BJ (cell line): ENCODE measurements around the gene ERICH3. TPM values are rescaled to one million over a fixed set of nuclear protein-coding genes. Genes with fewer than 3 reads are reported as not detected.

ENCODE experiments used
- CTCF ChIA-PET: fragments of 350-600 bp; formaldehyde crosslinking; extraction: SDS; loops from one replicate; lab custom pipeline; 2021; ENCODE audit warnings: antibody characterized with exemption, inconsistent platforms; lab: Yijun Ruan, JAX
- POLR2A ChIA-PET: fragments of 300-600 bp; sonication (Branson Sonifier 250); formaldehyde crosslinking; extraction: SDS; loops from one replicate; lab custom pipeline; 2021; ENCODE audit warnings: antibody characterized with exemption; lab: Charles Lee
- DNase-seq: peaks from one replicate; pipeline ENCODE4 v3.0.0-alpha.2; 2011; ENCODE audit warnings: low read depth
- H3K27me3 ChIP-seq: 2 replicates; pipeline ENCODE4 v1.6.0; 2011; ENCODE audit warnings: low read length; ENCODE audit not compliant: control insufficient read depth, insufficient read depth
- H3K36me3 ChIP-seq: 2 replicates; pipeline ENCODE4 v1.5.1; 2011; ENCODE audit warnings: low read length; ENCODE audit not compliant: control insufficient read depth, insufficient read depth
- H3K4me3 ChIP-seq: 2 replicates; pipeline ENCODE4 v1.5.1; 2011; ENCODE audit warnings: low read depth, mild to moderate bottlenecking, control low read depth, low read length
- polyA plus RNA-seq: library from polyadenylated mRNA; depleted of rRNA; stranded (reverse); fragments of >200 nt; gene quantifications from 2 replicates; pipeline ENCODE4 v1.2.3, GENCODE V29; 2011
- TF ChIP-seq, protein P1 (sequence below): IDR thresholded peaks from 2 replicates; pipeline ENCODE4 v1.5.1; 2011; ENCODE audit warnings: low read depth, mild to moderate bottlenecking, control low read depth, inconsistent platforms, low read length, moderate library complexity; ENCODE audit not compliant: insufficient read depth

The ERICH3 gene
- polyA plus RNA-seq, 1 experiment = not detected

DNA sequence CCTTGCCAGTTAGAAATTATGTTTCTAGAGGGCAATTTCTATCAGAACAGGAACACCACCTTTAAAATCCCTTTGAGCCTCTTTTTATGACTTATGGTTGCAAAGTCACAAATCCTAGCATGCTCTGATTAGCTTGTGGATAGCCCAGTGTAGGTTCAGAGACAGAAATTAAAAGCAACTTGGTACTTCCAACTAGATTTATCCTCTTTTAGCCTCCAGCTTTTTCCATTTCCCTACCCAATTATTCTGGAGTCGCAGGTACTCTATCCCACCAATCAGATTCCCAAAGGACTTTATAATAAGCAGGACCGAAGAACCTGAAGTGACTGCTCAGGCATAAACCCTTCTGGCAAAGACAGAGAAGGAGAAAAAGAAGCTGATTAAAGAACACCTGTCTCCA, 127.8 kb downstream of the ERICH3 start:
- TF ChIP-seq, protein P1, sequence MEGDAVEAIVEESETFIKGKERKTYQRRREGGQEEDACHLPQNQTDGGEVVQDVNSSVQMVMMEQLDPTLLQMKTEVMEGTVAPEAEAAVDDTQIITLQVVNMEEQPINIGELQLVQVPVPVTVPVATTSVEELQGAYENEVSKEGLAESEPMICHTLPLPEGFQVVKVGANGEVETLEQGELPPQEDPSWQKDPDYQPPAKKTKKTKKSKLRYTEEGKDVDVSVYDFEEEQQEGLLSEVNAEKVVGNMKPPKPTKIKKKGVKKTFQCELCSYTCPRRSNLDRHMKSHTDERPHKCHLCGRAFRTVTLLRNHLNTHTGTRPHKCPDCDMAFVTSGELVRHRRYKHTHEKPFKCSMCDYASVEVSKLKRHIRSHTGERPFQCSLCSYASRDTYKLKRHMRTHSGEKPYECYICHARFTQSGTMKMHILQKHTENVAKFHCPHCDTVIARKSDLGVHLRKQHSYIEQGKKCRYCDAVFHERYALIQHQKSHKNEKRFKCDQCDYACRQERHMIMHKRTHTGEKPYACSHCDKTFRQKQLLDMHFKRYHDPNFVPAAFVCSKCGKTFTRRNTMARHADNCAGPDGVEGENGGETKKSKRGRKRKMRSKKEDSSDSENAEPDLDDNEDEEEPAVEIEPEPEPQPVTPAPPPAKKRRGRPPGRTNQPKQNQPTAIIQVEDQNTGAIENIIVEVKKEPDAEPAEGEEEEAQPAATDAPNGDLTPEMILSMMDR = no peak
- ChIA-PET POLR2A (no interaction called here), CTCF (no interaction called here)
- H3K4me3 ChIP-seq = no peak overlapping the region
- no peaks in the 10 kb centered on the region for H3K36me3 ChIP-seq
- DNase-seq = no peak
- no peaks in the 10 kb centered on the region for H3K27me3 ChIP-seq

DNA sequence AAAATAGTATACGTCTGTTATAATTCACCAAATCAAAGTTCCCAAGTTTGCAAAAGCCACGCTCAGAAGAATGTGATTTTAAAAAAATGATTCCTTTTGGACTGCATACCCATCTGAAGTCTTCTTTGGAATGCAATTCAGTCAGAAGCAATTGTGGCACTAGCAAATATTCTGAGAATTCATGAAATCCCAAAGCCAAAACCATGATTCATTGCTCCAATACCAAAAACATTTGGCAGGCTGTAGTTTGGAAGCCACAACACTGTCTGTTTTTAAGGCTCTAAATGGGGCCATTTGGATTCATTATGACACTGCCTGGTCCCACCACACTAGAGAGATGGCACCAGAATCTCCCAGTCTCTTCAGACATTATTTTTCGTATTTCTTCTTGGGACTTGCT, 139.4 kb downstream of the ERICH3 start:
- TF ChIP-seq, protein P1 = no peak
- CTCF ChIA-PET = no interaction called here

DNA sequence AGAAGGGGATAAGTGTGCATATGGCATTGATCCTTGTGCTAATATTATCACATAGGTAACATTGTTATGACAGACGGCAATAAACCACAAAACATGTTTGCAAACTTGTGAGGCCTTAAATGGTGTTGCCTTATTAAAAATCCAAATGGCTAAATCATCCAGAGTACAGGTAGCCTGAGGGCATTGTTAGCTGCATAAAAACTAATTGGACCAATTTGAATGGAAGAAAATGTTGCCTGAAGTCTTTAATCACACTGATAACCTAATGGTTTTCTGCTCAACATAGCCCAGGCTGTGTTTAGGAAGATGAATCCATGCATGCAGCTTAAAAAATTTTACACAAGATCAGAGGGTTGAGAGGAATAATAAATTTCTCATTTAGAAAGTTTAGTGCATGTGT, 141.8 kb downstream of the ERICH3 start:
- ChIA-PET POLR2A (no interaction called here), CTCF (no interaction called here)
- TF ChIP-seq, protein P1 = no peak
- Histone ChIP-seq H3K36me3 (no peaks in the 10 kb centered on the region), H3K4me3 (no peak overlapping the region), H3K27me3 (no peaks in the 10 kb centered on the region)
- no peak for DNase-seq

More for the DNA sequence above, 139.4 kb downstream of the ERICH3 start:
- no peaks in the 10 kb centered on the region for H3K36me3 ChIP-seq
- DNase-seq = peak; percentile 2
- H3K27me3 ChIP-seq = no peaks in the 10 kb centered on the region
- POLR2A ChIA-PET = no interaction called here
- H3K4me3 ChIP-seq = no peak overlapping the region

DNA sequence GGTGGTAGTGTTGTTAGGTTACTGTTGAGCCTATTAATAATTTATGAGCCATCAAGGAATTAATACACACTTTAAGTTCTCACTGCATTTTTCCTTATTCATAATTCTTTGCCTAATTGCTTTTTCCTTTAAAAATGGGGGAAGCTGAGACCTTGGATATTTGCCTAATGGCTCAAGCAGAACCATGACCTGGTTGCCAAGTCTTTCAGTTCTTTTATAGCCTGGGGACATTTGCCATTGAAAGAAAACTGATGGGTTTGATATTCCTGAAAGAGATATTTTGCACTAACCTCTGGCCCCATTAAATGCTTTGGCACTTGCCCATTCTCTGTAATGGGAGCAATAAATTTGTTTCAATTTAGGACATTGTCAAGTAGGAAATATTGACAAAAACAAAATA, 142.7 kb downstream of the ERICH3 start:
- Histone ChIP-seq H3K27me3 (no peaks in the 10 kb centered on the region), H3K36me3 (no peaks in the 10 kb centered on the region), H3K4me3 (no peak overlapping the region)
- ChIA-PET CTCF (no interaction called here), POLR2A (no interaction called here)
- TF ChIP-seq, protein P1 = no peak
- DNase-seq = no peak

DNA sequence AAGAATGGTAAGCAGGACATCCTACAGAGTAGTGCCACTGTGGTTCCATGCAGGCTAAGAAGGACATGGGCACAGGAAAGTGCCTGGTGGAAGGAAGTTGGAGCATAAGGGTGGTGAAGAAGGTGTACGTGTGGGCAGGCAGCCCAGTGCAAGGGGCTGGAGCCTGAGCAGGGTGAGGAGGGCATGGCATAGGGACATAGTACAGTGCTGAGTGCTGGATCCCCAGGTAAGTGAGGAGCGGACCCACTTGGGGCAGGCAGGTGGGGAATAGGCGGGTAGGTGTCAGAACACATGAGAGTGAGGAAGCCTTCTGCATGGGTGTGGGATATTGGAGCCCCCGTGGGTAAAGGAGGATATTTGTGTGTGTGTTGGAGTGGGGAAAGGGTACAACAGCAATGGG, 145.5 kb downstream of the ERICH3 start:
- ChIA-PET CTCF (no interaction called here), POLR2A (no interaction called here)
- TF ChIP-seq, protein P1 = no peak
- Histone ChIP-seq H3K4me3 (no peak overlapping the region), H3K36me3 (no peaks in the 10 kb centered on the region), H3K27me3 (no peaks in the 10 kb centered on the region)
- DNase-seq = no peak
